ENCODE results near the gene SBF2.

SBF2 gene

DNA sequence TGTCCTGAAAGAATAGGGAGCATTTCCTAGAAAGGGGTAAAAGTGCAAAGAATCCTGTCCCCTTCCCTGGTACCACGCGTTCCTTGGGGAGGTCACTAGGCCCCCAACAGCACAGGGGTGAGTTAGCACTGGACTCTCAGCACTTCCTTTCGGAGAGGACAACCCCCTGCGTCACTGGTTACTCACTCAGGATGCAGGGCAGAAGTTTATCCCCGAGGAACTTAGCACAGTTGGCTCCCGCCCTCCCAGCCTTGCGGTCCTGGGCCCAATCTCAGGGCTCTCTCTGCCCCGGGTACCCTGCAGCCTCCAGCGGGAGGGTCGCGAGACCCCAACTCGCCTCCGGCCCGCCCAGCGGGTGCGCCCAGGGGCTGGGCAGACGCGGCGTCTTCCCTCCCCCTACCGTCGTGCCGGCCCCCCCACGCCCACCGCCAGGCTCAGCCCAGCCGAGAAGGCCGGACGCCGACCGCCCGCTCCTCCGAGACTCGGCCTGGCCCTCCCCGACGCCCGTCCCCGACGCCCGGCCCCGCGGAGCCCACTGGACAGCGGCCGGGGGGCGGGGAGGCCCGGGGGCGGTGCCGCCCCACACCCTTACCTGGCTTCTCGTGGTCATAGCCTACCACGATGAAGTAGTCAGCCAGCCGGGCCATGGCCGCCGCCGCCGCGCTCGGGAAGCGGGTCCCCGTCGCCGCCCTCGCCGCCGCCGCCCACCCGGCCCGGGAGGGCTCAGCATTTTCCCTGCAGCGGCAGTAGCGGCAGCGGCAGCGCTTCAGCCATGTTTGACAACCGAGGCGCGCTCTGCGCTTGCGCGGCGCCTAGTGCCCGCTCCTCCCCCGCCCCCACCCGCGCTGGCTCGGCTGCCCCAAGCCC, at the start of gene SBF2:
SBF2 (minus strand) TSS at position 797 of the 867 bp plus-strand sequence; CDS start at position 647, 150 bp downstream.
- Histone ChIP-seq H3K9me3 (ENCODE audit: control insufficient read depth, low read length) (no peaks in the 10 kb centered on the region), H3K4me1 (ENCODE audit: control insufficient read depth, insufficient read depth, low read length) (peaks cover 33% of the 10 kb centered on the region), H3K4me3 (ENCODE audit: low read length) (peak within 1 kb of the TSS; percentile 79), H3K36me3 (ENCODE audit: control insufficient read depth, insufficient read depth, low read length, severe bottlenecking) (peaks cover 22% of the 10 kb centered on the region), H3K27me3 (replicated peaks; ENCODE audit: control insufficient read depth, insufficient read depth, low read length) (no peaks in the 10 kb centered on the region), H3K9ac (ENCODE audit: low read length) (peak within 1 kb of the TSS; percentile 97)
- DNase-seq (ENCODE audit: low read depth), result peak; percentile 96

DNA sequence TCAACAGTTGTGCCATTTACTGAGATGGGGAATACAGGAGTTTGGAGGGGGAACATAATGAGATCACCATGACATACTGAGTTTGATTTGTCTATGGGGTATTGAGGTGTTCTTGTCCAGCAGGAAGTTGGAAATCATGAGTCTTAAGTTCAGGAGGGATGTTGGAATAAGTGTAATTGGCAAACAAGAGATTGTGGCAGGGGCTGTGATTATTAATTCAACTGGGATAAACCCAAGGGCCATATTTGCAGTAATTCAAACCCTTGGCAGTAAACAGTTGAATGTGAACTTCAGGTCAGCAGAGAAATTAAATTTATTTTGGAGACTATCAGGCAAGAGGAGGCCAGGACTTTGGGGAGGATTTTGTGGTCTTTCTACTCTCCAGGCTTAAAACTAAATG, 44.3 kb upstream of the SBF2 start:
- Histone ChIP-seq H3K4me1 (ENCODE audit: control insufficient read depth, insufficient read depth, low read length) (peaks cover 10% of the 10 kb centered on the region), H3K9me3 (ENCODE audit: control insufficient read depth, low read length) (no peaks in the 10 kb centered on the region), H3K27me3 (replicated peaks; ENCODE audit: control insufficient read depth, insufficient read depth, low read length) (no peaks in the 10 kb centered on the region), H3K9ac (ENCODE audit: low read length) (no peak overlapping the region), H3K4me3 (ENCODE audit: low read length) (no peak overlapping the region), H3K36me3 (ENCODE audit: control insufficient read depth, insufficient read depth, low read length, severe bottlenecking) (no peaks in the 10 kb centered on the region)
- no peak for DNase-seq (ENCODE audit: low read depth)

DNA sequence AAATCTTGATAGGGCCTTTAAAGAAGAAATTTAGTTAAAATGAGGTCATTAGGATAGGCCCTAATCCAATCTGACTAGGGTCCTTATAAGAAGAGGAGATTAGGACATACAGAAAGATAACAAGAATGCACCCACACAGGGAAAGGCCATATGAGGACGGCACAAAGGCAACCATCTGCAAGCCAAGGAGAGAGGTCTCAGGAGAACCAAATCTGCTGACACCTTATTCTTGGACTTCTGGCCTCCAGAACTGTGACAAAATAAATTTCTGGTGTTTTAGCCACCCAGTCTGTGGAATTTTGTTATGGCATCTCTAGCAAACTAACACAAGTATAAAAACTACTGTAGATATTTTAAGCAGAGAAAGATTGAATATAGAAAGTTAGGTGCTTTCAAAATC, 39.5 kb upstream of the SBF2 start:
- Histone ChIP-seq H3K9me3 (ENCODE audit: control insufficient read depth, low read length) (no peaks in the 10 kb centered on the region), H3K9ac (ENCODE audit: low read length) (peak overlapping the region; percentile 5), H3K4me3 (ENCODE audit: low read length) (no peak overlapping the region), H3K36me3 (ENCODE audit: control insufficient read depth, insufficient read depth, low read length, severe bottlenecking) (no peaks in the 10 kb centered on the region), H3K4me1 (ENCODE audit: control insufficient read depth, insufficient read depth, low read length) (peaks cover 36% of the 10 kb centered on the region), H3K27me3 (replicated peaks; ENCODE audit: control insufficient read depth, insufficient read depth, low read length) (no peaks in the 10 kb centered on the region)
- DNase-seq (ENCODE audit: low read depth), result no peak

DNA sequence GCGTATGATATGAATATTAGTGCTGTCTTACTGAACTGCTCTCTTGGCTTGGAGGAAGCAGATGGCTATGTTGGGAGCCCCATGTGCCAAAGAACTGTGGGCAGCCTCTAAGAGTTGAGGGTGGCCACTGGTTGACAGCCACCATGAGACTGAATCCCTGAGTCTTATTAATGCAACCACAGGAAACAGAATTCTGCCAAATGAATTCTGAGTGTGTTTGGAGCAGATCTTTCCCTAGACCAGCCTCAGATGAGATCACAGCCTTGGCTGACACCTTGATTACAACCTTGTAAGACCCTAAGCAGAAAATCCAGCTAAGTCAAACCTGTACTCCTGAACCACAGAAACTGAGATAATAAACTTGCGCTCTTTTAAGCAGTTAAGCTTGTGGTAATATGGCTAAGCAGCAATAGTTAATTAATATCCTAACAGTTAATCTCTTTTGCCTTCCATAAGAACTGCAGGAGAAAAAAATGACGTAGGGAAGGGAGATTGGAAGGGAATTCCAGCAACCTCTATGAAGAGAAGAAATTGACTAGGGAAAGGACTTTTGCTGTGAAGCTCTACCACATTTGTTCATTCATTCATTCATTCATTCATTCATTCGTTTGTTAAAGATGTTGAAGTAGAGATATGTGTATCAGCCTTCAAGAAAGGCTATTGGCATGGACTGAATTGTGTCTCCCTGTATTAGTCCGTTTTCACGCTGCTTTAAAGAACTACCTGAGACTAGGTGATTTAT, 37.7 kb upstream of the SBF2 start:
- H3K36me3 ChIP-seq (ENCODE audit: control insufficient read depth, insufficient read depth, low read length, severe bottlenecking), result no peaks in the 10 kb centered on the region
- no peaks in the 10 kb centered on the region for H3K27me3 ChIP-seq (replicated peaks; ENCODE audit: control insufficient read depth, insufficient read depth, low read length)
- peaks cover 54% of the 10 kb centered on the region for H3K4me1 ChIP-seq (ENCODE audit: control insufficient read depth, insufficient read depth, low read length)
- peaks cover 4% of the 10 kb centered on the region for H3K9me3 ChIP-seq (ENCODE audit: control insufficient read depth, low read length)
- no peak overlapping the region for H3K9ac ChIP-seq (ENCODE audit: low read length)
- DNase-seq (ENCODE audit: low read depth), result no peak
- no peak overlapping the region for H3K4me3 ChIP-seq (ENCODE audit: low read length)

DNA sequence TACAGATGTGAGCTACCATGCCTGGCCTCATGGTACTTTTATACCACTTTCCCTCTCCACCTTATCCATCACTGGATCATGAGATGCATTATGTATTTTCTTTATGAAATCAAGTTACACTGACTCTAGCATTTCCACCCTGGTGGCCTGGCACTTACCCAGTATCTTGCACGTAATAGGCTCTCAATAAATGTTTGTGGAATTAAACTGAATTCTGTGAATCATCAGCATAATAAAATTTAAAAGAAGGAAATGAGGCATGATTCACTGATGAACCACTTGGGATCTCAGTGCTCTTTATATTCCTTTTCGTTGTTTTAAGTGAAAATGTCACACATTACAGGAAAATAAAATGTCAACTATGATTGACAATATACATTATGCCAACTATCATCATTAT, 35.9 kb upstream of the SBF2 start:
- H3K4me1 ChIP-seq (ENCODE audit: control insufficient read depth, insufficient read depth, low read length), result peaks cover 72% of the 10 kb centered on the region
- no peaks in the 10 kb centered on the region for H3K36me3 ChIP-seq (ENCODE audit: control insufficient read depth, insufficient read depth, low read length, severe bottlenecking)

DNA sequence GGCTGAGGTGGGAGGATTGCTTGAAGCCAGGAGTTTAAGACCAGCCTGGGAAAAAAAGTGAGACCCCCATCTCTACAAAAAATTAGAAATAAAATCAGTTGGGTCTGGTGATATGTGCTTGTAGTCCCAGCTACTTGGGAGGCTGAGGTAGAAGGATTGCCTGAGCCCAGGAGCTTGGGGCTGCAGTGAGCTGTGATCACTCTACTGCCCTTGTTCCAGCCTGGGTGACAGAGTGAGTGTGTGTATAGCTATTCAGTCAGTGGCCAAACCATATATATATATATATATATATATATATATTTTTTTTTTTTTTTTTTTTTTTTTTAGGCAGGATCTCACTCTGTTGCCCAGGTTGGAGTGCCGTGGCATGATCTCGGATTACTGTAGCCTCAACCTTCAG, 35.3 kb upstream of the SBF2 start:
- no peaks in the 10 kb centered on the region for H3K36me3 ChIP-seq (ENCODE audit: control insufficient read depth, insufficient read depth, low read length, severe bottlenecking)
- H3K4me1 ChIP-seq (ENCODE audit: control insufficient read depth, insufficient read depth, low read length), result peaks cover 77% of the 10 kb centered on the region
- H3K9me3 ChIP-seq (ENCODE audit: control insufficient read depth, low read length), result peaks cover 4% of the 10 kb centered on the region
- H3K27me3 ChIP-seq (replicated peaks; ENCODE audit: control insufficient read depth, insufficient read depth, low read length), result no peaks in the 10 kb centered on the region
- no peak overlapping the region for H3K4me3 ChIP-seq (ENCODE audit: low read length)
- no peak for DNase-seq (ENCODE audit: low read depth)
- H3K9ac ChIP-seq (ENCODE audit: low read length), result peak overlapping the region; percentile 83

More for the DNA sequence above, 35.9 kb upstream of the SBF2 start:
- H3K9me3 ChIP-seq (ENCODE audit: control insufficient read depth, low read length), result peaks cover 4% of the 10 kb centered on the region
- peak overlapping the region; percentile 61 for H3K9ac ChIP-seq (ENCODE audit: low read length)
- no peak overlapping the region for H3K4me3 ChIP-seq (ENCODE audit: low read length)
- peak; percentile 67 for DNase-seq (ENCODE audit: low read depth)
- H3K27me3 ChIP-seq (replicated peaks; ENCODE audit: control insufficient read depth, insufficient read depth, low read length), result no peaks in the 10 kb centered on the region

DNA sequence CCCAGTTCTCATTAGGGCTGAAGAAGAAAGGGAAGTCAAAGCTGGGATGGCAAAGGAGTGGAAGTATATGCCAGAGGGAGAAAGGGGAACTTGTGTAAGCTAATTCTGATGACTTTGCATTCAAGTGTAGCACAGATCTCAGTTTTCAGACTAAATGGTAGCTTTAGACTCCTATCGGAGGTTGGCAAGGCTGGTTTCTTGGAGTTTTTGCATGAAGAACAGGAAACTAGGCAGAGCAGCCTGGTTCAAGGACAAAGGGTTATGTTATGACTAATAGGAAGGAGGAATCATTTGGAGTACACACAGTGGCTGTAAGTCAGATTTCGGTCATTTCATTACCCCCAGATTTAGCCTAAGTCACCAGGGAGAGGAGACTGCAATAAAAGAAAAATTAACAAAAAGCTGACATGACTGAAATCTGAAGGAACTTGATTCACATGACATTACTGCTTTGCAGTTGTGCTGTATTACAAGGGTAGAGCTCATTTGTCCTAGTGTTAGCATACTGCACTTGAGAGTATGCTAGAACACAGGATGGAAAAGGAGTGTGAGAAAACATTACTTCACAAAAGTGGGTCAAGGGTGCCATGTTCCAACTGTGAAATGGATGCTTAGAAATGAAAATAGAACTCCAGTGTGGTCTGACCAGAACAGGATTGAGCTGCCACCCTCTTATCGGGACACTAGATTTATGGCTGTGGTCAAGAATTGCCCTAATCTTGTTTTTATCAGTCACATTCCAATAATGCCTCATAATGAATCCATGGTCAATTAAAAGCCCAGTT, 34.5 kb upstream of the SBF2 start:
- H3K9me3 ChIP-seq (ENCODE audit: control insufficient read depth, low read length), result peaks cover 4% of the 10 kb centered on the region
- H3K9ac ChIP-seq (ENCODE audit: low read length), result peak overlapping the region; percentile 83
- no peak for DNase-seq (ENCODE audit: low read depth)

DNA sequence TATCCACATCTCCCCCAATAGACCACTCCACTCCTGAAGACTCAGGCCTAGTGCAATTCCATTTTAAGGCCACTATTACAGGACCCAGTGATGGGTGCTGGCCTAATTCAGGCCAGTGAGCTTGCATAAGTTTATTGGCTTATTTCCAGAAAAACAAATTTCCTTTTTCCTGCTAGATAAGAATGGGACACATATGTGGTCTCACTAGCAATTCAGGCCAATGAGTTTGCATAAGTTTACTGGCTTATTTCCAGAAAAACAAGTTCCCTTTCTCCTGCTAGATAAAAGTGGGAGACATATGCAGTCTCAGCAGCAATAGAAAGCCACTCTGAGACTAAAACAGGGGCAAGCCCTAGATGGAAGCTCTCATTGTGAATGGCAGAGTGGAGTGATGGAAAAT, 33.2 kb upstream of the SBF2 start:
- Histone ChIP-seq H3K36me3 (ENCODE audit: control insufficient read depth, insufficient read depth, low read length, severe bottlenecking) (no peaks in the 10 kb centered on the region), H3K9ac (ENCODE audit: low read length) (peak overlapping the region; percentile 83), H3K27me3 (replicated peaks; ENCODE audit: control insufficient read depth, insufficient read depth, low read length) (no peaks in the 10 kb centered on the region), H3K4me3 (ENCODE audit: low read length) (peak overlapping the region; percentile 3), H3K9me3 (ENCODE audit: control insufficient read depth, low read length) (peaks cover 4% of the 10 kb centered on the region), H3K4me1 (ENCODE audit: control insufficient read depth, insufficient read depth, low read length) (peaks cover 84% of the 10 kb centered on the region)
- DNase-seq (ENCODE audit: low read depth), result peak; percentile 47

More for the DNA sequence above, 34.5 kb upstream of the SBF2 start:
- H3K36me3 ChIP-seq (ENCODE audit: control insufficient read depth, insufficient read depth, low read length, severe bottlenecking), result no peaks in the 10 kb centered on the region
- peaks cover 78% of the 10 kb centered on the region for H3K4me1 ChIP-seq (ENCODE audit: control insufficient read depth, insufficient read depth, low read length)
- no peaks in the 10 kb centered on the region for H3K27me3 ChIP-seq (replicated peaks; ENCODE audit: control insufficient read depth, insufficient read depth, low read length)
- H3K4me3 ChIP-seq (ENCODE audit: low read length), result no peak overlapping the region

DNA sequence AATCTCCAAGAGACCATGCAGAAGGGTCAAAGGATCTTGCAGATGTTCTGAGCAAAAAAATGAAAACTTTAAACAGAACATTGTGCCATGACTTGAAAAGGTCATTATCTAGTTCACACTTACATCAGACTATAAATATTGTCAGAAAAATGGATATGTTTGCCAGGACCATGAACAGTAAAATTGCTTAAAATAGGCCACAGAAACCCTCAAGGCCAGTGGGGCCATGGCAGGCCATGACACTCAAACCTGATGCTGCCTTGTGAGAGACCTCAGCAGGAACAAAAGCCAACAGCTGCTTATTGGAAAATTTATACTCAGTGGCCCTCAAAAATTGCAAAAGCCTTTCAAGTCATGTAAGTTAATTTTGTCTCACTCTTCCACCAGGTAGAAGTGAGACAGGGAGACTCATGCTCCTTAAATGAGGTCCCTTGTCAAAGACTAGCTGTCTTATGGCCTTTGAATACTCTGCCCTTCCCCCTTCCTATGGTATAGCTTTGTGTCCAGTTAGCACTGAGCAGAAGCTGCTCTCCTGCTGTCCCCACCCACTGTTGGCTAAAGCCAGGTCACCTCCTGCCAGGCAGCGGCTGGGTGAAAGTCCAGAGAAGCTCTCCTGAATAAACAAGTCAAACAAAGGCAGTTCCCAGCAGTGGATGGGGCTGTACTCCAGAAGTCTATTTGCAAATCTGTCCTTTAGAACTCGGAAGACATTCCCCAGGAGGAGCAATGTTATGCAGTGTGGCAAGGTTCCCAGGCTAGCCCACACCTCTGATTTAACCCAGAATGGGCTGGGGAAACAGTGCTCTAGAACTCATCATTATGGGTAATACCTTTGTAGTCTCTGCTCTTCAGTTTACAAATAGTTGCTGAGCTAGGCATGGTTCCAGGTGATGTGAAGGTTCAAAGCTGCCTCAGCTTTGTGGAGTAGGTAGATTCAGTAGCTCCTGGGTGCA, 32.3 kb upstream of the SBF2 start:
- no peaks in the 10 kb centered on the region for H3K36me3 ChIP-seq (ENCODE audit: control insufficient read depth, insufficient read depth, low read length, severe bottlenecking)
- peak overlapping the region; percentile 83 for H3K9ac ChIP-seq (ENCODE audit: low read length)
- H3K4me1 ChIP-seq (ENCODE audit: control insufficient read depth, insufficient read depth, low read length), result peaks cover 92% of the 10 kb centered on the region
- no peaks in the 10 kb centered on the region for H3K27me3 ChIP-seq (replicated peaks; ENCODE audit: control insufficient read depth, insufficient read depth, low read length)
- H3K4me3 ChIP-seq (ENCODE audit: low read length), result peak overlapping the region; percentile 7
- peaks cover 4% of the 10 kb centered on the region for H3K9me3 ChIP-seq (ENCODE audit: control insufficient read depth, low read length)
- peak; percentile 34 for DNase-seq (ENCODE audit: low read depth)

DNA sequence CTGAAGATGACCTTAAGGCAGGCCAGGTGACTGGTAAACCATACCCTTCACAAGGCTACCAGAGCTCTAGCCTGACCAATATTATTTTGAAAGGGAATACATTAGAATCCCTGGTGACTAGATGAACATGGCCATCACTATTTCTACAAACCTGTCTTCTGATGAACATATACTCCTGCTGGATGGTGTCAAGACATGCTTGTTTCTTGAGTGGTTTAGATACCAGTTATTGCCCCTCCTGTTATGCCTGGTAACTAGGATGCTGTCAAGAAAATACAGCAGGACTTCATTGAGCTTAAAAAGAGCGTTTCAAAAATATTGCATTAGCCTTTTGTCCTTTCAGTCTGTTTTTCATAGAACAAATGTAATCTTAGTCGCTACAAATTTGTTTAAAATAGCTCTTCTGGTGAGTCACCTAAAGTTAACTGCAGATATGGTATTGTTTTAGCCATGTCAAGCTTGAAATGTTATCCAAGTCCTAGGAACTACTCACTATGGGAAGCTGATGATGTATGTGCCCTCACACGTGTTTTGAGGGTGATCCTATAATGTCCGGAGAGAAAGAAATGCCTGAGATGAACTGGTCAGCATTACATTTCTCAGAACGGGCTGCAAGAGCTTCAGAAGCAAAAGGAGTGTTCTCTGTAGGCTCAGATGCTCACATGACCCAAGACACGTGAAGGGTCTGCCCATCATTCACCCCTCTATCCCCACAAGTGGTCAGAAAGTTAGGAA, 31.4 kb upstream of the SBF2 start:
- DNase-seq (ENCODE audit: low read depth), result peak; percentile 92
- Histone ChIP-seq H3K36me3 (ENCODE audit: control insufficient read depth, insufficient read depth, low read length, severe bottlenecking) (no peaks in the 10 kb centered on the region), H3K4me1 (ENCODE audit: control insufficient read depth, insufficient read depth, low read length) (peaks cover 94% of the 10 kb centered on the region), H3K4me3 (ENCODE audit: low read length) (peak overlapping the region; percentile 7), H3K9ac (ENCODE audit: low read length) (peak overlapping the region; percentile 83), H3K27me3 (replicated peaks; ENCODE audit: control insufficient read depth, insufficient read depth, low read length) (no peaks in the 10 kb centered on the region), H3K9me3 (ENCODE audit: control insufficient read depth, low read length) (peaks cover 4% of the 10 kb centered on the region)

All from adipocyte (in vitro differentiated cells).